Activated CD4-positive, alpha-beta T cell treated with anti-CD3 and anti-CD28 coated beads, Interleukin-2, amount 10 ng/mL, durations not matched to agents 7 days and 5 days (primary cell): ENCODE results near the gene PLEKHA8. TPM values are rescaled to one million over a fixed set of nuclear protein-coding genes. Genes with fewer than 3 reads are reported as not detected.

Experiments
- CTCF ChIA-PET: fragments of 350-600 bp; sonication (Branson Sonifier 250); formaldehyde crosslinking; loops from one replicate; lab custom pipeline; 2021; ENCODE audit warnings: antibody characterized with exemption; lab: Charles Lee
- POLR2A ChIA-PET: fragments of 350-600 bp; sonication (Branson Sonifier 250); formaldehyde crosslinking; loops from one replicate; lab custom pipeline; 2021; ENCODE audit warnings: antibody characterized with exemption; lab: Charles Lee
- DNase-seq: peaks from one replicate; pipeline ENCODE4 v3.0.0-alpha.2; 2020
- H3K27ac Mint-ChIP-seq: one replicate; pipeline ENCODE4 v1.8.0; 2021; ENCODE audit warnings: mild to moderate bottlenecking, moderate library complexity, mixed read lengths
- H3K27me3 Mint-ChIP-seq: one replicate; pipeline ENCODE4 v1.8.0; 2021; ENCODE audit warnings: mixed read lengths
- H3K36me3 Mint-ChIP-seq: one replicate; pipeline ENCODE4 v1.8.0; 2021; ENCODE audit warnings: low read depth, mixed read lengths
- H3K4me1 Mint-ChIP-seq: one replicate; pipeline ENCODE4 v1.8.0; 2021; ENCODE audit warnings: mixed read lengths
- H3K4me3 Mint-ChIP-seq: one replicate; pipeline ENCODE4 v1.8.0; 2021; ENCODE audit warnings: mild to moderate bottlenecking, moderate library complexity, mixed read lengths
- H3K9me3 Mint-ChIP-seq: one replicate; pipeline ENCODE4 v1.8.0; 2021; ENCODE audit warnings: mixed read lengths
- total RNA-seq, 2 experiments: library from RNA; stranded (reverse); gene quantifications; one replicate each; pipeline ENCODE4 v1.2.3, GENCODE V29; 2021

PLEKHA8 gene
- total RNA-seq, 2 experiments from 2014 or later: 5.2 to 6.3 TPM

DNA sequence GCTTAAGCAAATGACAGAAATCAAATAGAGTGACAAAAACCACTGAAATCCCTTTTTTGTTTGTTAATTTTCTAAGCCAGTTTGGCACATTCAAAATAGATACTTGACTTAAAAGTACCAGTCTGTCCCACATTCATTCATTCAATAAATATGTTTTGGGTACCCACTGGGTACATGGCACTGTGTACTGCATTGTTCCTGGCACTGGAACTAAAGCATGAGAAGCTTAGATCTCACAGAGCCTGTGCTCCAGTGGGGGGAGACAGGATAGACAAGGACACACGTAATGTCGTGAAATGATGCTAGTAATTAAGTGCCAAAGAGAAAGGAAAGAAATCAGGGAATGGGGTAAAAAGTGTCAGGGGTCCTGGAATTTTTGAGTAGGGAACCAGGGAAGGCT lies 119.6 kb downstream of the PLEKHA8 start:
- Mint-ChIP-seq H3K36me3 (peaks cover 3% of the 10 kb centered on the region), H3K4me1 (peaks cover 7% of the 10 kb centered on the region), H3K27ac (no peak overlapping the region), H3K27me3 (no peaks in the 10 kb centered on the region), H3K9me3 (no peaks in the 10 kb centered on the region), H3K4me3 (no peak overlapping the region)
- POLR2A ChIA-PET: no interaction called here
- DNase-seq: no peak
- CTCF ChIA-PET: no interaction called here

- no peaks in the 10 kb centered on the region for H3K27me3 Mint-ChIP-seq
- ChIA-PET POLR2A (no interaction called here), CTCF (no interaction called here)
Observed at GRCh38 chr7:30148426-30148825, 120.2 kb downstream of the PLEKHA8 start.

DNA sequence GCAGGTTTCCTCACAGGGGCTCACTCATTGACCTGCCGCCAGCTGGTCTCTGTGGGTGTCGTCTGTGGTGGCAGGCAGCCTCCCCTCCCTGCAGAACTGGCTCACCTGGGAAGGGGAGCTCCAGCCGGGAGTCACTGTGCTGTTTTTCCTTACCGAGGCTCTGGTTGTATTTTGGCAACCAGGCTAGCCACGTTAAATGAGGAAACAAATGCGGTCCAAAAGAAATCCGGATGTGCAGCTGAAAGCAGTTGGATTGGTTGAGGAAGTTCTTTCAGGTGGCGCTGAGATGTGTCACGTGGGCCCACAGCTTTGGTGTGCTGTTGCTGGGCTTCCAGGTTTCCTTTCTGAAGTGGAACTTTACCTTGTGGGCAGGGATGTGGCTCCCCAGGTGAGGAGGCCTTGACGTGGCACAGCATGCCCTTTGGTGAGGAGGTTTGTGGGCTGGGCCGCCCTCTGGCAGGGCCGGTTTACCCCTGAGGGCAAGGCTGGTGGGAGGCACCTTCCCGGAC lies 120.8 kb downstream of the PLEKHA8 start:
- H3K4me3 Mint-ChIP-seq: peak overlapping the region; percentile 48

More at GRCh38 chr7:30148426-30148825, 120.2 kb downstream of the PLEKHA8 start:
- Mint-ChIP-seq H3K36me3 (peaks cover 4% of the 10 kb centered on the region), H3K4me1 (peaks cover 7% of the 10 kb centered on the region), H3K4me3 (peak overlapping the region; percentile 25), H3K27ac (no peak overlapping the region), H3K9me3 (no peaks in the 10 kb centered on the region)
- DNase-seq: no peak

GRCh38 chr7:30149640-30150272 lies 121.5 kb downstream of the PLEKHA8 start:
- Mint-ChIP-seq H3K27ac (no peak overlapping the region), H3K36me3 (peaks cover 4% of the 10 kb centered on the region), H3K9me3 (no peaks in the 10 kb centered on the region), H3K27me3 (no peaks in the 10 kb centered on the region), H3K4me3 (peak overlapping the region; percentile 48), H3K4me1 (peaks cover 3% of the 10 kb centered on the region)
- CTCF ChIA-PET: no interaction called here
- no peak for DNase-seq
- POLR2A ChIA-PET: interaction anchor here (0.5 kb wide), 1 partner anchor 17 kb away, joined by 3 read pairs; no protein-coding TSS in a partner anchor

More for the DNA sequence above, 120.8 kb downstream of the PLEKHA8 start:
- ChIA-PET POLR2A (interaction anchor here (0.5 kb wide), 1 partner anchor 16 kb away, joined by 3 read pairs; no protein-coding TSS in a partner anchor), CTCF (no interaction called here)
- DNase-seq: peak; percentile 60
- H3K36me3 Mint-ChIP-seq: peaks cover 4% of the 10 kb centered on the region
- H3K27me3 Mint-ChIP-seq: no peaks in the 10 kb centered on the region
- H3K9me3 Mint-ChIP-seq: no peaks in the 10 kb centered on the region
- peaks cover 6% of the 10 kb centered on the region for H3K4me1 Mint-ChIP-seq
- H3K27ac Mint-ChIP-seq: no peak overlapping the region

GRCh38 chr7:30150711-30151110 lies 122.5 kb downstream of the PLEKHA8 start:
- peaks cover 4% of the 10 kb centered on the region for H3K36me3 Mint-ChIP-seq
- H3K4me3 Mint-ChIP-seq: no peak overlapping the region
- CTCF ChIA-PET: no interaction called here
- DNase-seq: no peak
- no peaks in the 10 kb centered on the region for H3K27me3 Mint-ChIP-seq
- no peaks in the 10 kb centered on the region for H3K9me3 Mint-ChIP-seq
- no peak overlapping the region for H3K27ac Mint-ChIP-seq
- peaks cover 8% of the 10 kb centered on the region for H3K4me1 Mint-ChIP-seq
- POLR2A ChIA-PET: no interaction called here

GRCh38 chr7:30154111-30154587 lies 125.9 kb downstream of the PLEKHA8 start:
- no peaks in the 10 kb centered on the region for H3K27me3 Mint-ChIP-seq
- no peaks in the 10 kb centered on the region for H3K9me3 Mint-ChIP-seq
- ChIA-PET POLR2A (no interaction called here), CTCF (interaction anchor here (0.6 to 1.4 kb wide), 2 partner anchors 12 to 107 kb away, joined by 3 to 7 read pairs; no protein-coding TSS in a partner anchor)
- no peak for DNase-seq
- H3K4me3 Mint-ChIP-seq: no peak overlapping the region
- H3K4me1 Mint-ChIP-seq: peaks cover 34% of the 10 kb centered on the region
- H3K36me3 Mint-ChIP-seq: peaks cover 4% of the 10 kb centered on the region
- H3K27ac Mint-ChIP-seq: no peak overlapping the region

DNA sequence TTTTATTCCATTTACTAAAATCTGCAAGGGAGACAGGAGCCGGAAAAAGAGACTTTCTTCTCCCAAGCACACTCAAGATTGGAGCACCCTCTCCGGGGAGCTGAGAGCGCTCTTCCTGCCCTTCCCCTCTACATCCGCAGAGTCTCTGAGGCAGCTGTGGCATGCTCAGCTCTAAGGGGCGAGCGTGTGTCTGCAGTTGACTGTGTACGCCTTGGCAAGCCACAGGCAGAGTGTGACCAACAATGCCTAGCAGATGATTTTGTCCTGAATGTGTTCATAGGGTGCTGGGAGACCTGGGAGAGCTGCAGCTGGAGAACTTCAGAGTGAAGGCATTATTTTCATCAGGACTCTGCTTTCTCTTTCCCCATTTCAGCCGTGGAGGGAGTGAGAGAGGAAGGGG lies 127.3 kb downstream of the PLEKHA8 start:
- peaks cover 45% of the 10 kb centered on the region for H3K4me1 Mint-ChIP-seq

GRCh38 chr7:30157204-30157603 lies 129.0 kb downstream of the PLEKHA8 start:
- H3K27ac Mint-ChIP-seq: peak overlapping the region; percentile 77
- POLR2A ChIA-PET: no interaction called here
- H3K9me3 Mint-ChIP-seq: no peaks in the 10 kb centered on the region
- no peaks in the 10 kb centered on the region for H3K27me3 Mint-ChIP-seq
- peaks cover 1% of the 10 kb centered on the region for H3K36me3 Mint-ChIP-seq
- H3K4me3 Mint-ChIP-seq: no peak overlapping the region
- CTCF ChIA-PET: interaction anchor here (1.2 to 2.2 kb wide), 2 partner anchors 11 to 23 kb away, joined by 3 to 7 read pairs; partner anchors contain the start of gene MTURN
- peaks cover 60% of the 10 kb centered on the region for H3K4me1 Mint-ChIP-seq
- peak; percentile 67 for DNase-seq

More for the DNA sequence above, 127.3 kb downstream of the PLEKHA8 start:
- peaks cover 1% of the 10 kb centered on the region for H3K36me3 Mint-ChIP-seq
- ChIA-PET CTCF (interaction anchor here (1.4 kb wide), 1 partner anchor 9 kb away, joined by 4 read pairs; no protein-coding TSS in a partner anchor), POLR2A (interaction anchor here (0.7 kb wide), 1 partner anchor 55 kb away, joined by 4 read pairs; no protein-coding TSS in a partner anchor)
- H3K4me3 Mint-ChIP-seq: no peak overlapping the region
- H3K27me3 Mint-ChIP-seq: no peaks in the 10 kb centered on the region
- peak overlapping the region; percentile 14 for H3K27ac Mint-ChIP-seq
- no peak for DNase-seq
- H3K9me3 Mint-ChIP-seq: no peaks in the 10 kb centered on the region

- no peak for DNase-seq
- POLR2A ChIA-PET: no interaction called here
- CTCF ChIA-PET: interaction anchor here (1.5 kb wide), 1 partner anchor 13 kb away, joined by 3 read pairs; no protein-coding TSS in a partner anchor
- Mint-ChIP-seq H3K9me3 (no peaks in the 10 kb centered on the region), H3K36me3 (no peaks in the 10 kb centered on the region), H3K4me1 (peaks cover 78% of the 10 kb centered on the region), H3K4me3 (no peak overlapping the region), H3K27ac (no peak overlapping the region), H3K27me3 (no peaks in the 10 kb centered on the region)
Observed at GRCh38 chr7:30159163-30159562, 131.0 kb downstream of the PLEKHA8 start.

- Mint-ChIP-seq H3K9me3 (no peaks in the 10 kb centered on the region), H3K36me3 (no peaks in the 10 kb centered on the region), H3K27ac (peak overlapping the region; percentile 51), H3K4me3 (no peak overlapping the region), H3K4me1 (peaks cover 83% of the 10 kb centered on the region), H3K27me3 (no peaks in the 10 kb centered on the region)
- POLR2A ChIA-PET: no interaction called here
- CTCF ChIA-PET: interaction anchor here (1.5 kb wide), 1 partner anchor 14 kb away, joined by 3 read pairs; no protein-coding TSS in a partner anchor
- DNase-seq: peak; percentile 45
Observed at GRCh38 chr7:30159698-30160143, 131.5 kb downstream of the PLEKHA8 start.

DNA sequence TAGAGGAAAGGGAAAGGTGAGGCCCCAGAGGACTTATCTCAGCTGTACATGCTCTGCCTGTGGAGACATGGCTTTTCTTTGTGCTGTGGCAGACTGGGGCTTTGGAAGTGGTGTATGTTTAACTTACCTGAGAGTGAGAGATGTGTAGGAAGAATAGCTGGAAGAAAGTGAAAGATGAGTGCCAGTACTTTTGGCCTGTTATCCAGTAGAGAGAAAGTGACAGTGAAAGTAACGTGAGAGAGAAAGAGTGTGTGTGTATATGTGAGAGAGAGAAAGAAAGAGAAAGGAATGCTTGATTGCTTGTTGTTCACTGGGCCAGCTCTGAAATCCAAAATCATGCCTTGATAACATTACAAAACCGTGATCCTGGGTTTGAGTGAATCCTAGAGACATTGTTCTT lies 132.1 kb downstream of the PLEKHA8 start:
- Mint-ChIP-seq H3K36me3 (no peaks in the 10 kb centered on the region), H3K9me3 (no peaks in the 10 kb centered on the region), H3K4me3 (no peak overlapping the region), H3K27me3 (no peaks in the 10 kb centered on the region), H3K27ac (peak overlapping the region; percentile 51), H3K4me1 (peaks cover 82% of the 10 kb centered on the region)
- ChIA-PET POLR2A (no interaction called here), CTCF (interaction anchor here (1.5 kb wide), 1 partner anchor 14 kb away, joined by 3 read pairs; no protein-coding TSS in a partner anchor)
- no peak for DNase-seq

- ChIA-PET POLR2A (no interaction called here), CTCF (interaction anchor here (0.7 to 2.0 kb wide), 4 partner anchors 9 to 161 kb away, joined by 3 to 5 read pairs (median 4); no protein-coding TSS in a partner anchor)
- peaks cover 70% of the 10 kb centered on the region for H3K4me1 Mint-ChIP-seq
Observed at GRCh38 chr7:30162133-30162532, 133.9 kb downstream of the PLEKHA8 start.

More at GRCh38 chr7:30162133-30162532, 133.9 kb downstream of the PLEKHA8 start:
- Mint-ChIP-seq H3K36me3 (no peaks in the 10 kb centered on the region), H3K27me3 (no peaks in the 10 kb centered on the region), H3K9me3 (no peaks in the 10 kb centered on the region), H3K27ac (peak overlapping the region; percentile 88), H3K4me3 (peak overlapping the region; percentile 44)
- no peak for DNase-seq
